HG03378 (cell line): ENCODE data around the gene GAREM1.
"Not testable (repeated sequence)": the region's sequence is repeated elsewhere in the genome, so short reads cannot be mapped to it uniquely, and the experiment has no call there.

Source experiments
- ATAC-seq: cut with Tn5 transposase; IDR thresholded peaks from one replicate; pipeline ENCODE4 v1.9.1; 2021; ENCODE audit warnings: mild to moderate bottlenecking, moderate library complexity; ENCODE audit not compliant: unreplicated experiment

The GAREM1 gene

GRCh38 chr18:32372381-32373061 is 98.2 kb downstream of the GAREM1 start:
- ATAC-seq, result no peak

GRCh38 chr18:32372047-32372380 is 98.7 kb downstream of the GAREM1 start:
- ATAC-seq, result no peak

- no peak for ATAC-seq
These were observed 99.3 kb downstream of the GAREM1 start for GRCh38 chr18:32371384-32371783.

DNA sequence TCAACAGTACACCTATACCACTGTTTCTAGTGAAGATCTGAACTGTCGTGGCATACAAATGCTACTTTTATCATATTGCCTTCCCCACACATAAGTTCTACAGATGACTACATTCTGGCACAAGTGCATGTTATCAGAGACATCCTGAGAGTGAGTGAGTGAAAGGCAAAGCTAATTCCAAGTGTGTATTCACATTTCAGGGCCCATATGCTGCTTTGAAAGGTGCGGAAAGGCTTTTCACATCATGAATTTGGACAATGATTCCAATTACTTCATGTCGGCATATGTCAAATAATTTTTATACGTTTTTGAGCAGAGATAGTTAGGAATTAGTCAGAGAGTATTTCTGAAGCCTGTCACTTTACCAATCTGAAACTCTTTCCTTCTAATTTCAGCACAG is 101.7 kb downstream of the GAREM1 start:
- ATAC-seq, result no peak

- ATAC-seq, result no peak
These were observed 102.5 kb downstream of the GAREM1 start for GRCh38 chr18:32368170-32368569.

GRCh38 chr18:32366586-32367538 is 103.8 kb downstream of the GAREM1 start:
- ATAC-seq, result no peak

GRCh38 chr18:32362484-32362883 is 108.2 kb downstream of the GAREM1 start:
- ATAC-seq, result no peak

DNA sequence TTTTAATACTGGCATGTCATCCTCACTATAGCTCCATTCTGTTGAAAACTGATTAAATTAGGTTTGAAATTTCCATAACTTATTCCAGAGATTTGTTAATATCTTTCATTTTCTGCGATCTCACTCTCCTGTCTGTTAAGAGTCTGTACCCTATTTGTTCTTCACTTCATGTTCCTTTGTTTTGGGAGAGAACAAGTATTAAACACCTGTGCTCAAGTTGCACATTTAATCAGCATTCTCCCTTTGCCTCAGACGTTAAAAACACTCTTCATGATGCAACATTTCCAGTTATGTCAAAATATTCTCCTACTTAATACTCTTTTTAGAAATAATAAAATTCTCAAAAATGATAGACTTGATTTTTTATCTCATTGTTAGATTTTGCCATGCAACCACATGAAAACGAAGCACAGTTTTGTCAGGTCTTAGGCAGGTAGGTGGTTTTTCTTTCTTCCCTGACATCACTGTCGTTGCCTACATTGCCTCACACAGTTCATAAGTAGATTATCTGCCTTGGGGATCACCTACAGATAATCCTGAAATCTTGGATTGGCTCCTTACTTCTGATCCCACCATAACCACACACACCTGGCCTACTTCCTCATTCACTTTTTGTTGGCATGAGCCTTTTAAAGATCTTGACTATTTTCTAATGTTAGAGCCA is 109.9 kb downstream of the GAREM1 start:
- no peak for ATAC-seq

- no peak for ATAC-seq
These were observed 112.2 kb downstream of the GAREM1 start for GRCh38 chr18:32358529-32358928.

GRCh38 chr18:32358075-32358474 is 112.6 kb downstream of the GAREM1 start:
- ATAC-seq, result no peak

GRCh38 chr18:32355896-32356295 is 114.8 kb downstream of the GAREM1 start:
- ATAC-seq, result no peak

DNA sequence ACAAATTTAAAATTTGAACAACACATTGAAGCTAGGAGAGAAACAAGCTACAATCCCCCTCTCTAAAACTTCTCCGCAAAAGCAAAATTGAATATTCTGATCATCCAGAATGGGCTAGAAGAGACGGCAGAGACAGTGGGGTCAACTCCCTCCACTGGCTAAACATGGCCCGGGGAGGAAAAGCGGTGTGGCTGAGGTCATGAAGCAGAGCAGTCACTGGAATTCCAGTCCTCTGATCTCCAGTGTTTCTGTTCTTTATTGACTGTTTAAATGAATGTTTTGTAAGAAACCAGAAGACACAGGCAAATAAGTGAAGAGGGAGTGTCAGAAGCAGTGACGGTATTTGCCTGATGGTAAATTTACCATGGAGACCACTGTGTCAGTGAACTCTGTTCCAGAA is 116.2 kb downstream of the GAREM1 start:
- no peak for ATAC-seq

GRCh38 chr18:32353257-32353656 is 117.4 kb downstream of the GAREM1 start:
- ATAC-seq, result no peak

DNA sequence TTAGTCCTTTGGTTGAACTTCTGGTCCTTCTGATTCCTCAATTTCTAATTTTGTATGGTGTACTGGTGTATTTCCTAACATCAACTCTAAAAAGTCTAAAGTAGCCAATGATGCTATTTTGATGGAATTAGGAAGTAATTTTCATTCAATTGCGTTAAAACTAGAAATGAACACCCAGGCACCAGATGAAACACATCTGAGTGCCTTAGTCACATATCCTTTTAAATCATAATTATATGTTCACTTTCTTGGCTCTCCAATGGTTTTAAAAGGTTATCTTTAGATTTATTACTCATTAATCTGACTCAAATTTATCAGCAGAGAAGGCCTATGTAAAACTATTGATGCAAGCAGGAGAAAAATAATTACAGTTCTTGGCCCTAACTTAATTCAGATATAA is 119.7 kb downstream of the GAREM1 start:
- ATAC-seq, result no peak

DNA sequence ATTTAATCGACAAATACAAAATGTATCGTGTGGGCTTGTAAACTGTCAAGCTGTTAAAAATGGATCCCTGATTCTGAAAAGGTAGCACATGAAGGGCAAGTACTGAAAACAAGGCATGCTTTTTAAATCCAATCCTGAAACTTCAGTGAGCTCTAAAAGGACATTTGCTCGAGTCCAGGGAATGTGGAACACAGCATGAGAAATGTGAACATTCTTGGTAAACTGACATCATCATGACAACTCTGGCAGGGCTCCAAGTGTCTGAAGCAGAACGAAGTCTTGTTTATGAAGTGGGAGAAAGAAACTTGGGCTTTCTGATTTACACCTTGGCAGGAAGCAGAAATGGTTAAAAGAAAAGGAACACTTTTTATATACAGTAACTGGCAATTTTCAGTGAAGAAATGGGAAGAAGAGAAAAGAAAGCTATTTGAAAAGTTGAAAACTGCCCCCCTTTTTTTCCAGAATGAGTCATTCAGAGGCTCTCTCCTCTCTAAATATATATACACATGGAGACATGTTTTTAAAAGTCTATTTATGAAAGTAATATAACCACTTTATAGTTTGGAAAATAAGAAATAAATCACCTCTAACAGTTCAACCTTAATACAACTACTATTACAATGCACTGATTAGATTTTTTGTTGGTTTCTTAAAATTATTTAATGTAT is 120.8 kb downstream of the GAREM1 start:
- no peak for ATAC-seq

GRCh38 chr18:32346671-32347070 is 124.0 kb downstream of the GAREM1 start:
- ATAC-seq, result no peak

- ATAC-seq, result no peak
These were observed 127.0 kb downstream of the GAREM1 start for GRCh38 chr18:32343634-32344033.

DNA sequence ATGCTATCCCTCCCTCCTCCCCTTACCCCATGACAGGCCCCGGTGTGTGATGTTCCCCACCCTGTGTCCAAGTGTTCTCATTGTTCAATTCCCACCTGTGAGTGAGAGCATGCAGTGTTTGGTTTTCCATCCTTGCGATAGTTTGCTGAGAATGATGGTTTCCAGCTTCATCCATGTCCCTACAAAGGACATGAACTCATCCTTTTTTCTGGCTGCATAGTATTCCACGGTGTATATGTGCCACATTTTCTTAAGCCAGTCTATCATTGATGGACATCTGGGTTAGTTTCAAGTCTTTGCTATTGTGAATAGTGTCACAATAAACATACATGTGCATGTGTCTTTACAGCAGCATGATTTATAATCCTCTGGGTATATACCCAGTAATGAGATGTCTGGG is 129.6 kb downstream of the GAREM1 start:
- ATAC-seq, result not testable (repeated sequence)

DNA sequence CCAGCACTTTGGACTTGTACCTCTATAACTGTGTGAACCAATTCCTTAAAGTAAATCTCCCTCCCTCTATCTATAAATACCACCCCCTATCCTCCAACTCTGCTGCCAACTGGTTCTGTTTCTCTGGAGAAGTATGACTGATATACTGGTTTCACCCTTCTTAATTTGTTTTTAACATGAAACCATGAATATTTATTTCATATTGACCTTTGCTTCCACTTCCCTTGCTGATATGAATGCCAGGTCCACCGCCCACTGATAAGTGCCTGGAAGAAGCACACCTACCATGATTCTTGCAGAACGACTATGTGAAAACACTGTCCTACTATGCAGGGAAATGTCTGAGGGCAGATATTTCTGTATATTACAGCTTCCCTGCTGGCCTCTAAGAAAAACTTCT is 131.6 kb downstream of the GAREM1 start:
- no peak for ATAC-seq

- no peak for ATAC-seq
These were observed 132.9 kb downstream of the GAREM1 start for GRCh38 chr18:32337821-32338220.

GRCh38 chr18:32337347-32337746 is 133.3 kb downstream of the GAREM1 start:
- no peak for ATAC-seq
